RPMI7951 (cell line): ENCODE results near the gene SHROOM1. TPM values are rescaled to one million over a fixed set of nuclear protein-coding genes. Genes with fewer than 3 reads are reported as not detected.
A peak's percentile ranks its signal among the peaks of the same experiment; 100 is the strongest.
"Not testable (repeated sequence)": the region's sequence is repeated elsewhere in the genome, so short reads cannot be mapped to it uniquely, and the experiment has no call there.

Source experiments
- DNase-seq: peaks from one replicate; pipeline ENCODE4 v3.0.0-alpha.2; 2012; ENCODE audit warnings: low read depth
- total RNA-seq: library from RNA; depleted of rRNA; stranded (reverse); fragments of >200 nt; shearing (Covaris generic); gene quantifications from 2 replicates; pipeline ENCODE4 v1.2.3, GENCODE V29; 2014; rRNA removed

SHROOM1 gene
- total RNA-seq: 4.8 and 6.1 TPM in 2 replicates

DNA sequence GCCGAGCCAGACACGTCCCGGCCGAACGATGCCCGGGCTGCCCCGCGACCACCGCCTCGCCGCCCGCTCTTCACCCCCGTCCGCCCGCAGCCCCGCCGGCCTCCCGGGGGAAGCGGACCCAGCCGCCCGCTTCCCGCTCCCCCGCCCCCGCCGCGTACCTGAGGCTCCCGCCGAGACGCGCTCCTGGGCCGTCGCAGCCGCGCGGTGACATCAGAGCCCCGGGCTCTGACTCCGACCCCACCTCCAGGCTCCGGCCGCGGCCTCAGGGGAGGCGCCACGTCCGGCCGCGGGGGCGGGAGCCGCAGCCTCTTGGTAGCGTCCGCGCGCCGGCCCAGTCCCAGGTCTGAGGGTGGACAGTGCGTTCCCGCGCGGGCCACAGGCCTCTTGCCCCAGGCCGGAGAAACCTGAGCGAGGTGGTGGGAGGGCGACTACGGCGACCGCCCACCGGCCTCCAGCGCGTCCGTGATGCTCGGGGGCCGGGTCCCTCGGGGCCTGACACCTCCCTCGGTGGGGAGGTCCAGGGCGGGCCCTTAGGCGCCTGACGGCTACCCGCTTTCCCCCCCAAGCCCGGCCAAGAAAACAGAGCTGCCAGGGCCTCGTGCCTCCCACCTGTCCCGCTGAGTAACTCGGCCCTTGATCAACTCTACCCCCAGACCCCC is at the start of gene SHROOM1:
Gene SHROOM1 (minus strand): TSS at position 212 of the 659 bp plus-strand sequence. CDS start 4,507 bp downstream, outside the sequence.
- peak; percentile 67 for DNase-seq

GRCh38 chr5:132877938-132878337 is 47.5 kb upstream of the SHROOM1 start:
- DNase-seq: peak; percentile 29

DNA sequence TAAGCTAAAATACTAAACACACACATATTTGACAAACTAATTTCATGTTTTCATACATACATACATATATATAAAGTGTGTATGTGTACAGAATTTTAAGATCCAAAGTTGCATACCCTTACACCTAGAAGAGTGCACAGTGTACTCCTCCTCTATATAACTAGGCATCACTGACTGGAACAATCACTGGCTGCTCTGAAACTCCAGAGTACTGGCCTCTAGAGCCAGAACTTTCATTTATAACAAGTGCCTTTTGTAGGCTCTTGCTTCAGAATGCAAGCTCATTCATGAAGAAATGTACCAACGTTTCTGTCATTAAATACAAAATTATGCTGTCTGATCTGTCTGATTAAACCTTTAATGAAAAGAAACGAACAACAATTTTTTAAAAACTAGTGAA is 47.0 kb upstream of the SHROOM1 start:
- DNase-seq: no peak

GRCh38 chr5:132876020-132876759 is 45.7 kb upstream of the SHROOM1 start:
- DNase-seq: no peak

DNA sequence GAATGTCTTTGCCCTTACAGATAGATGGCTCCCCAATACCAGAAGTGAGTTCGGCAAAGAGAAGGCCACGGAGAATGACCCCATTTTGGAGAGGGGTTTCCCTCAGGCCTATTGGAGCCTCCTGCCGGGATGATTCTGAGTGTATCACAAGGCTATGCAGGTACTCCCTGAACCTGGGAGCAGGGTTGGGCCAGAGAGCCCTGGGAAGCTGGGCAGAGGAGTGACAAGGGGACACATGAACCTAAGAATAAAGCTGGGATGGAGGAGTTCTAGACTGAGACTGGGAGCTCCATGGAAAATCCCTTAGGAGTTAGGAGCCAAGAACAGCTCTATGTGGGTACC is 43.5 kb upstream of the SHROOM1 start:
- no peak for DNase-seq

- no peak for DNase-seq
These were observed 42.9 kb upstream of the SHROOM1 start, which contains the start of gene LEAP2 for GRCh38 chr5:132873119-132873929. Gene LEAP2, plus strand, starts transcription at chr5:132873668. Its CDS starts 27 bp downstream, at chr5:132873695.

- DNase-seq: no peak
These were observed 42.3 kb upstream of the SHROOM1 start for GRCh38 chr5:132872788-132873118.

- DNase-seq: no peak
These were observed 41.2 kb upstream of the SHROOM1 start for GRCh38 chr5:132871459-132872284.

GRCh38 chr5:132870801-132871200 is 40.4 kb upstream of the SHROOM1 start:
- DNase-seq: no peak

GRCh38 chr5:132868754-132869153 is 38.3 kb upstream of the SHROOM1 start:
- no peak for DNase-seq

DNA sequence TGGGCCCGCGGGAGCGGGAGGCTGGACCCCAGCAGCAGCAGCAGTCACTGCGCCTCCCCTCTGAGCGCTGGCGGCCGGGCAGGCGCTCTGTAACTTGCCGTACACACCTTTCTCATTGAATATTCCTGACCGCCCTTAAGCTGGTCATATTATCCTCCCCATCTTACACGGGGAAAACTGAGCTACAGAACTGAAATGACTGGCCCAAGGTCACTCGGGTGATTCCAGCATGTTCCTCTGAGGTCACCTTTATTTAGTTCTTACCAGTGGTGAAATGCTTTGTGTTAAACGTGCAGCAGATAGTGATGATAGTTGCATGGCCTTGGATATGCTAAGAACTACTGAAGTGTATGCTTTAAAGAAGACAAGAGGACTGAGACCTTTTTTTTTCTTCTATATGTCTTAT is 36.6 kb upstream of the SHROOM1 start:
- no peak for DNase-seq

GRCh38 chr5:132866342-132867045 is 36.0 kb upstream of the SHROOM1 start, which contains the start of the genes GDF9 and UQCRQ:
Gene GDF9, minus strand, starts transcription at chr5:132866469. Its CDS starts 1,936 bp downstream, at chr5:132864533.
Gene UQCRQ, plus strand, starts transcription at chr5:132866642. Its CDS starts 240 bp downstream, at chr5:132866882.
- peak; percentile 99 for DNase-seq

GRCh38 chr5:132865668-132866341 is 35.4 kb upstream of the SHROOM1 start:
- no peak for DNase-seq

DNA sequence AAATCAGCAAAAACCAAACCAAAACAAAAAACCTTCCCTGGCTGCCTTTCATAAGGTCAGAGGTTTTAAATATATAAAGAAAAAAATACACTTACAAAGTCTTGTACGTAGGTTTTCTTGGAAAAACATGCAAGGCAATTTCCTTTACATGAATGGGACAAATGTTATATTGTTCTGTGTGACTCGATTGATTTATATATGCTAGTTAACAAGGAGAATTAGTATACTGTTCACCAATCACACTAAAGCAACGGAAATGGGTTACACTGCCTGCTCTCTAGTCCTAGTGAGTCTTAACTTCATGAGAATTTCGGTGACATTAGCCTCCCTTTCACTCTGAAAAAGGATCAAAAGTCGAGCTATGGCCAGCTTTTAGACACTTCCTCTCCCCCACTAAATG is 30.3 kb upstream of the SHROOM1 start:
- no peak for DNase-seq

- DNase-seq: no peak
These were observed 29.5 kb upstream of the SHROOM1 start for GRCh38 chr5:132859889-132860437.

DNA sequence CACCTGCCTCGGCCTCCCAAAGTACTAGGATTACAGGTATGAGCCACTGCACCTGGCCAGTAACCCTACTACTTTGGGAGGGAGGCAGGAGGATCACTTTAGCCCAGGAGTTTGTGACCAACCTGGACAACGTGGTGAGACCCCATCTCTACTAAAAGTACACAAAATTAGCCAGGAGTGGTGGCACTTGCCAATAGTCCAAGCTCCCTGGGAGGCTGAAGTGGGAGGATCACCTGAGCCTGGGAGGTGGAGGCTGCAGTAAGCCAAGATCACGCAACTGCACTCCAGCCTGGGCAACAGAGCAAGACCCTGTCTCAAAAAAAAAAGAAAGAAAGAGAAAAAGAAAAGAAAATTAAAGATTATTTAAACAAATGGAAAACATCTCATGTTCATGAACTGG is 25.6 kb upstream of the SHROOM1 start:
- no peak for DNase-seq

- not testable (repeated sequence) for DNase-seq
These were observed 24.5 kb upstream of the SHROOM1 start for GRCh38 chr5:132854992-132855391.

GRCh38 chr5:132854301-132854700 is 23.9 kb upstream of the SHROOM1 start:
- no peak for DNase-seq

DNA sequence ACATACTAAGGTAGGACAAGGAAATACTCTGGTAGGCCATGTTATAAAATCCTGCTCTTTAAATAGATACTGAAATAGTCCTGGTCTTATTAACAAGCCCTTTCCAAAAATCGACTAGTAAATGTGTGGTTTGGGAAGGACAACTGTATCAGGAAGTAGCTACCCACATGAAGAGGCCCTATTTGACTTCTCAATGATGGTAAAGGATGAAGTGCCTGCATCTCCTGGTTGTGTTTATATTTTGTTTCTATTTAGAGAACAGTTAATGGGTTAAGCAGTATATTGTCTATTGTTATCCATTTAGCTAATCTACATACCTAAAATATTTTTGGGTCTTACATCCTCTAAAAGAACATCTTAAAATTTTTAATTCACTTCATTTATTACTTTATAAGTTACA is 23.3 kb upstream of the SHROOM1 start:
- DNase-seq: no peak

GRCh38 chr5:132853323-132853722 is 22.9 kb upstream of the SHROOM1 start:
- DNase-seq: no peak
